Peyer's patch (tissue), 4 donors: ENCODE results near the gene GGT1.
"Not testable (repeated sequence)": the region's sequence is repeated elsewhere in the genome, so short reads cannot be mapped to it uniquely, and the experiment has no call there.

Source experiments
- POLR2A ChIP-seq, 2 donors: fragments of 450-650 bp; IDR thresholded peaks; one replicate each; pipeline ENCODE4 v1.5.1; 2017; ENCODE audit warnings: antibody characterized with exemption in 2 of 2, mild to moderate bottlenecking in 2 of 2, moderate library complexity in 2 of 2
- TF ChIP-seq, protein P1 (sequence below), 6 experiments: fragments of 450-650 bp in 4 of 6; fragments of 200-600 bp in 2 of 6; sonication (generic) in 1 of 6; IDR thresholded peaks; one replicate each; pipeline ENCODE4 v1.5.1; 2017 to 2019; ENCODE audit warnings: antibody characterized with exemption in 6 of 6, mild to moderate bottlenecking in 3 of 6, moderate library complexity in 1 of 6

- TF ChIP-seq, protein P1, sequence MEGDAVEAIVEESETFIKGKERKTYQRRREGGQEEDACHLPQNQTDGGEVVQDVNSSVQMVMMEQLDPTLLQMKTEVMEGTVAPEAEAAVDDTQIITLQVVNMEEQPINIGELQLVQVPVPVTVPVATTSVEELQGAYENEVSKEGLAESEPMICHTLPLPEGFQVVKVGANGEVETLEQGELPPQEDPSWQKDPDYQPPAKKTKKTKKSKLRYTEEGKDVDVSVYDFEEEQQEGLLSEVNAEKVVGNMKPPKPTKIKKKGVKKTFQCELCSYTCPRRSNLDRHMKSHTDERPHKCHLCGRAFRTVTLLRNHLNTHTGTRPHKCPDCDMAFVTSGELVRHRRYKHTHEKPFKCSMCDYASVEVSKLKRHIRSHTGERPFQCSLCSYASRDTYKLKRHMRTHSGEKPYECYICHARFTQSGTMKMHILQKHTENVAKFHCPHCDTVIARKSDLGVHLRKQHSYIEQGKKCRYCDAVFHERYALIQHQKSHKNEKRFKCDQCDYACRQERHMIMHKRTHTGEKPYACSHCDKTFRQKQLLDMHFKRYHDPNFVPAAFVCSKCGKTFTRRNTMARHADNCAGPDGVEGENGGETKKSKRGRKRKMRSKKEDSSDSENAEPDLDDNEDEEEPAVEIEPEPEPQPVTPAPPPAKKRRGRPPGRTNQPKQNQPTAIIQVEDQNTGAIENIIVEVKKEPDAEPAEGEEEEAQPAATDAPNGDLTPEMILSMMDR (IDR thresholded peaks at IDR 0.05): not testable (repeated sequence)
- TF ChIP-seq POLR2A (IDR thresholded peaks at IDR 0.05): not testable (repeated sequence)
Observed at GRCh38 chr22:24622596-24622995, 19.6 kb downstream of the GGT1 start.
